ENCODE data around the gene MAD1L1.
"Not testable (repeated sequence)": the region's sequence is repeated elsewhere in the genome, so short reads cannot be mapped to it uniquely, and the experiment has no call there.

Gene MAD1L1

GRCh38 chr7:2062648-2063047 is 170.1 kb downstream of the MAD1L1 start:
- TF ChIP-seq CTCF (IDR thresholded peaks at IDR 0.05; ENCODE audit: low read depth, low read length, missing control alignments) = no peak
- in situ Hi-C loops (cut with HindIII; ENCODE audit: low sequenced_read_pairs) = no loop called here
- no peak for DNase-seq (ENCODE audit: low read depth)
- no peak overlapping the region for H3K4me3 ChIP-seq (ENCODE audit: low read depth, low read length)

- TF ChIP-seq CTCF (IDR thresholded peaks at IDR 0.05; ENCODE audit: low read depth, low read length, missing control alignments) = no peak
- peak; percentile 66 for DNase-seq (ENCODE audit: low read depth)
- in situ Hi-C loops (cut with HindIII; ENCODE audit: low sequenced_read_pairs) = no loop called here
- H3K4me3 ChIP-seq (ENCODE audit: low read depth, low read length) = no peak overlapping the region
These were observed 172.0 kb downstream of the MAD1L1 start for GRCh38 chr7:2060701-2061100.

DNA sequence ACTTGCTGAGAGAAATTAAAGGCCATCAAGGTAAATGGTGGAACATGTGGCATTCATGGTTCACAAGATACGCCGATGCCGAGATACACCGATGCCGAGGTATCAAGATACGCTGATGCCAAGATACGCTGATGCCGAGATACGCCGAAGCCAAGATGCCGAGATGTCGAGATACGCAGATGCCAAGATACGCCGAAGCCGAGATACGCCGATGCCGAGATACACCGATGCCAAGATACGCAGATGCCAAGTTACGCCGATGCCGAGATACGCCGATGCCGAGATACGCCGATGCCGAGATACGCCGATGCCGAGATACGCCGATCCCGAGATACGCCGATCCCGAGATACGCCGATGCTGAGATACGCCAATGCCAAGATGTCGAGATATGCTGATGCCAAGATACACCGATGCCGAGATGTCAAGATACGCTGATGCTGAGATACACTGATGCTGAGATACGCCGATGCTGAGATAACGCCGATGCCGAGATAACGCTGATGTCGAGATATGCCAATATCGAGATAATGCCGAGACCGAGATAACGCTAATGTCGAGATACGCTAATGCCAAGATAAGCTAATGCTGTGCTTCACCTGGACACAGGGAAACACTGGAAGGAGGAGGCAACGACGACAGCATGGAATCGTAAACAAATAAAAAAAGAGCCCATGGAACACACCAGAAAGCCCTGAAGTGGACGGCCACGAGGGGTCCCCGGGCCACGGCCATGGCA is 172.6 kb downstream of the MAD1L1 start:
- in situ Hi-C loops (cut with HindIII; ENCODE audit: low sequenced_read_pairs) = no loop called here
- H3K4me3 ChIP-seq (ENCODE audit: low read depth, low read length) = no peak overlapping the region
- no peak for DNase-seq (ENCODE audit: low read depth)
- TF ChIP-seq CTCF (IDR thresholded peaks at IDR 0.05; ENCODE audit: low read depth, low read length, missing control alignments) = no peak

- in situ Hi-C loops (cut with HindIII; ENCODE audit: low sequenced_read_pairs); H3K4me3 ChIP-seq (ENCODE audit: low read depth, low read length); DNase-seq (ENCODE audit: low read depth): not testable (repeated sequence)
These were observed 174.5 kb downstream of the MAD1L1 start for GRCh38 chr7:2058246-2058645.

DNA sequence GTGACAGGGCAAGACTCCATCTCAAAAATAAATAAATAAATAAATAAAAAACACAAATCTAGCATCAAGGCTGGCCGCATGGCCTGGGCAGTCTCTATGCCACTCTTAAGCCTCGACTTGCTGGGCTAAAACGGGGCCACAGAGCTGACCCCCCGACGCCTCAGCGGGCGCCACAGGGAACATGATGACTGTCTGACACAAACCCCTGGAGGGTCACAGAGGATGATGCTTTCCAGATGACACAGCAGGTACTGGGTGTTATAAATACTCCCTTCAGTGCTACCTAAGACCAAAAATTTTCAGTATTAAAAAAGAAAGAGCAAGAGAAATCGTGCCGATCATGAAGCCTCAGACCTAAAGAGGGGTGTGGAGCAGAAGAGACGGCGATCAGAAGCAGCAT is 176.8 kb downstream of the MAD1L1 start:
- H3K4me3 ChIP-seq (ENCODE audit: low read depth, low read length) = no peak overlapping the region
- DNase-seq (ENCODE audit: low read depth) = no peak
- TF ChIP-seq CTCF (IDR thresholded peaks at IDR 0.05; ENCODE audit: low read depth, low read length, missing control alignments) = no peak
- in situ Hi-C loops (cut with HindIII; ENCODE audit: low sequenced_read_pairs) = no loop called here

GRCh38 chr7:2054927-2055326 is 177.8 kb downstream of the MAD1L1 start:
- no peak for DNase-seq (ENCODE audit: low read depth)
- in situ Hi-C loops (cut with HindIII; ENCODE audit: low sequenced_read_pairs) = no loop called here
- no peak for TF ChIP-seq CTCF (IDR thresholded peaks at IDR 0.05; ENCODE audit: low read depth, low read length, missing control alignments)
- no peak overlapping the region for H3K4me3 ChIP-seq (ENCODE audit: low read depth, low read length)

GRCh38 chr7:2053395-2053794 is 179.3 kb downstream of the MAD1L1 start:
- TF ChIP-seq CTCF (IDR thresholded peaks at IDR 0.05; ENCODE audit: low read depth, low read length, missing control alignments) = no peak
- in situ Hi-C loops (cut with HindIII; ENCODE audit: low sequenced_read_pairs) = no loop called here
- no peak for DNase-seq (ENCODE audit: low read depth)
- no peak overlapping the region for H3K4me3 ChIP-seq (ENCODE audit: low read depth, low read length)

Data from astrocyte of the cerebellum (primary cell).